HUES6 (cell line): ENCODE results near the gene DPY30.

ENCODE experiments used
- H3K27ac ChIP-seq: 2 replicates; pipeline ENCODE4 v1.7.0; 2013; ENCODE audit warnings: low read depth, mild to moderate bottlenecking, low read length, inconsistent platforms
- H3K27me3 ChIP-seq: 2 replicates; pipeline ENCODE4 v1.6.1; 2013; ENCODE audit warnings: low read length; ENCODE audit not compliant: control insufficient read depth, insufficient read depth
- H3K36me3 ChIP-seq: 2 replicates; pipeline ENCODE4 v1.6.1; 2013; ENCODE audit warnings: low read length; ENCODE audit not compliant: control insufficient read depth, insufficient read depth
- H3K4me1 ChIP-seq: 2 replicates; pipeline ENCODE4 v1.6.1; 2013; ENCODE audit warnings: low read length; ENCODE audit not compliant: control insufficient read depth, insufficient read depth
- H3K4me3 ChIP-seq: 2 replicates; pipeline ENCODE4 v1.5.1; 2013; ENCODE audit warnings: low read depth, low read length
- H3K9ac ChIP-seq: one replicate; pipeline ENCODE4 v1.6.1; 2013; ENCODE audit warnings: mild to moderate bottlenecking, low read length
- H3K9me3 ChIP-seq: 2 replicates; pipeline ENCODE4 v1.6.1; 2013; ENCODE audit warnings: low read depth, low read length; ENCODE audit not compliant: control insufficient read depth, insufficient read depth

The DPY30 gene

GRCh38 chr2:31989946-31990345 is 49.7 kb downstream of the DPY30 start:
- H3K4me3 ChIP-seq = no peak overlapping the region
- no peaks in the 10 kb centered on the region for H3K27me3 ChIP-seq
- H3K36me3 ChIP-seq = no peaks in the 10 kb centered on the region
- no peak overlapping the region for H3K9ac ChIP-seq
- no peaks in the 10 kb centered on the region for H3K4me1 ChIP-seq
- no peak overlapping the region for H3K27ac ChIP-seq
- H3K9me3 ChIP-seq = no peaks in the 10 kb centered on the region

- Histone ChIP-seq H3K27me3 (no peaks in the 10 kb centered on the region), H3K4me1 (no peaks in the 10 kb centered on the region), H3K9ac (no peak overlapping the region), H3K4me3 (no peak overlapping the region), H3K9me3 (no peaks in the 10 kb centered on the region), H3K27ac (no peak overlapping the region), H3K36me3 (no peaks in the 10 kb centered on the region)
Measured at GRCh38 chr2:31987454-31988220, 52.0 kb downstream of the DPY30 start.

GRCh38 chr2:31986906-31987305 is 52.7 kb downstream of the DPY30 start:
- H3K36me3 ChIP-seq = no peaks in the 10 kb centered on the region
- no peak overlapping the region for H3K27ac ChIP-seq
- no peaks in the 10 kb centered on the region for H3K4me1 ChIP-seq
- H3K4me3 ChIP-seq = no peak overlapping the region
- no peaks in the 10 kb centered on the region for H3K27me3 ChIP-seq
- no peaks in the 10 kb centered on the region for H3K9me3 ChIP-seq
- H3K9ac ChIP-seq = no peak overlapping the region

GRCh38 chr2:31983762-31984467 is 55.7 kb downstream of the DPY30 start:
- no peak overlapping the region for H3K27ac ChIP-seq
- no peaks in the 10 kb centered on the region for H3K36me3 ChIP-seq
- H3K4me3 ChIP-seq = no peak overlapping the region
- no peaks in the 10 kb centered on the region for H3K27me3 ChIP-seq
- no peak overlapping the region for H3K9ac ChIP-seq
- peaks cover 11% of the 10 kb centered on the region for H3K4me1 ChIP-seq
- no peaks in the 10 kb centered on the region for H3K9me3 ChIP-seq

- Histone ChIP-seq H3K4me3 (no peak overlapping the region), H3K4me1 (peaks cover 11% of the 10 kb centered on the region), H3K9ac (no peak overlapping the region), H3K36me3 (no peaks in the 10 kb centered on the region), H3K27me3 (no peaks in the 10 kb centered on the region), H3K27ac (no peak overlapping the region), H3K9me3 (no peaks in the 10 kb centered on the region)
Measured at GRCh38 chr2:31980674-31981356, 58.8 kb downstream of the DPY30 start.

DNA sequence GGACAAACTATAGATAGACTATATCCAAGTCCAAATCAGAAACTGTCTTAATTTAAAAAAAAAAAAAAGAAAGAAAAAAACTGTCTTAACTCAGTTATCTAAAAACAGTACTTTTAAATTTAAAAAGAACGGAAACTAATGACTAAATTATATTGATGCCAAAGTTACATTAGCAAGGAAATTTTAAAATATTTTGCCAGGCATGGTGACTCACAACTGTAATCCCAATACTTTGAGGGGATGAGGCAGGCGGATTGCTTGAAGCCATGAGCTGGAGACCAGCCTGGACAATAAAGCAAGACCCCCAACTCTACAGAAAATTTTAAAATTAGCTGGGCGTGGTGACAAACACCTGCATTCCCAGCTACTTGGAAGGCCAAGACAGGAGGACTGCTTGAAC is 59.6 kb downstream of the DPY30 start:
- Histone ChIP-seq H3K27ac (no peak overlapping the region), H3K27me3 (no peaks in the 10 kb centered on the region), H3K9ac (no peak overlapping the region), H3K9me3 (no peaks in the 10 kb centered on the region), H3K36me3 (no peaks in the 10 kb centered on the region), H3K4me1 (peaks cover 11% of the 10 kb centered on the region), H3K4me3 (no peak overlapping the region)

DNA sequence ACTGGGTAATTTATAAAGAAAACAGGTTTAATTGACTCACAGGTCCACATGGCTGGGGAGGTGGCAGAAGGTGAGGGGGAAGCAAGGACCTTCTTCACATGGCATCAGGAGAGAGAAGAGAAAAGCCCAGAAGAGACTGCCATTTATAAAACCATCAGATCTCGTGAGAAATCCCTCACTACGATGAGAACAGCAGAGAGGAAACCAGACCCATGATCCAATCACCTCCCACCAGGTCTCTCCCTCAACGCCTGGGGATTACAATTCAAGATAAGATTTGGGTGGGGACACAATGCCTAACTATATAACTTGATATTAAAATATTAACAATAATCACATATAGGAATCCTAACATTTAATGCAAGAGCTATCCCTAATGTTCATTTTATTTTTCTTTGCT is 60.6 kb downstream of the DPY30 start:
- Histone ChIP-seq H3K36me3 (no peaks in the 10 kb centered on the region), H3K27ac (no peak overlapping the region), H3K9me3 (no peaks in the 10 kb centered on the region), H3K4me1 (peaks cover 11% of the 10 kb centered on the region), H3K4me3 (no peak overlapping the region), H3K27me3 (no peaks in the 10 kb centered on the region), H3K9ac (no peak overlapping the region)

DNA sequence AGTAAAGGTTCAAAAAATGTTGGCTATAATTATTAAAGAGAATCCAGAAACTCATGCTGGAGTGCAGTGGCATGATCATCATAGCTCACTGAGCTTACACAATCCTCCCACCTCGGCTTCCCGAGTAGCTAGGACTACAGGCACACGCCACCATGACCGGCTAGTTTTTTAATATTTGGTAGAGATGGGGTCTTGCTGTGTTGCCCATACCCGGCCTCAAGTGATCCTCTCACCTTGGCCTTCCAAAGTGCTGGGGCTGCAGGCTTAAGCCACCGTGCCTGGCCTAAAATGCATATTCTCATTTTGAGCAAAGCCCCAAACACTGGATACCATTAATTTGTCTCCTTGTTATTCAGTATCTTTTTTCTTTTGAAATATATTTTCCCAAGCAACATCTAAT is 61.2 kb downstream of the DPY30 start:
- Histone ChIP-seq H3K9ac (no peak overlapping the region), H3K9me3 (no peaks in the 10 kb centered on the region), H3K4me3 (no peak overlapping the region), H3K4me1 (peaks cover 11% of the 10 kb centered on the region), H3K27me3 (no peaks in the 10 kb centered on the region), H3K36me3 (no peaks in the 10 kb centered on the region), H3K27ac (no peak overlapping the region)
